Endothelial cell of umbilical vein (primary cell): ENCODE measurements around the gene DNAJC12.

Experiments used
- EZH2 ChIP-seq: IDR thresholded peaks from 2 replicates; pipeline ENCODE4 v1.6.1; 2012; ENCODE audit warnings: borderline replicate concordance, low read depth, mild to moderate bottlenecking, moderate library complexity, low read length, inconsistent platforms; ENCODE audit not compliant: severe bottlenecking
- MYC ChIP-seq: IDR thresholded peaks from one replicate; pipeline ENCODE4 v1.6.1; 2011; ENCODE audit warnings: mild to moderate bottlenecking, low read depth, low read length
- POLR2A ChIP-seq: IDR thresholded peaks from 2 replicates; pipeline ENCODE4 v1.6.1; 2012; ENCODE audit warnings: low read depth, mild to moderate bottlenecking, control low read depth, low read length
- POLR2AphosphoS5 ChIP-seq: IDR thresholded peaks from 2 replicates; pipeline ENCODE4 v1.6.1; 2012; ENCODE audit warnings: low read depth, mild to moderate bottlenecking, control low read depth, low read length, moderate library complexity; ENCODE audit not compliant: insufficient read depth
- TF ChIP-seq, protein P1 (sequence below), 2 donors: IDR thresholded peaks; 1 replicate in 1 of 2; 2 replicates in 1 of 2; pipeline ENCODE4 v1.5.1; 2011; ENCODE audit warnings: low read length in 2 of 2, mild to moderate bottlenecking in 2 of 2, moderate library complexity in 2 of 2, control low read depth in 1 of 2, inconsistent platforms in 1 of 2, low read depth in 1 of 2; ENCODE audit not compliant: insufficient read depth in 1 of 2; ENCODE audit errors: extremely low read depth in 1 of 2
- TF ChIP-seq, protein P2 (sequence below): IDR thresholded peaks from 2 replicates; pipeline ENCODE4 v1.6.1; 2011; ENCODE audit not compliant: insufficient read depth, insufficient read length

DNA sequence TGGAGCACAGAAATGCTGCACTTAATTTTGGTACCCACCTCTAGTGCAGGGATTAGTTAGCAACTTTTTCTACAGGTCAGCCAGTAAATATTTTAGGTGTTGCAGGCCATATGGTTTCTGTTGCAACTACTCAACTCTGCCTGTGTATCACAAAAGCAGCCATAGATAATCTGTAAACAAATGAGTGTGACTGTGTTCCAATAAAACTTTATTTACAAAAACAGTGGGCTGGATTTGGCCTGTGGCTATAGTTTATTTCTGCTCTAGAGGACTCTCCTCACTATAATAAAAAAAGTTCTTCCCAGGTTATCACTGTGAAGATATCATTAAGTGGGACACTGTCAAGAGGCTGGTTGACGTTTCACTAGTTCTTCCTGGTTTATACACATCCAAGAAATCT, 65.8 kb downstream of the DNAJC12 start:
- no peak for TF ChIP-seq POLR2A
- TF ChIP-seq, protein P1, sequence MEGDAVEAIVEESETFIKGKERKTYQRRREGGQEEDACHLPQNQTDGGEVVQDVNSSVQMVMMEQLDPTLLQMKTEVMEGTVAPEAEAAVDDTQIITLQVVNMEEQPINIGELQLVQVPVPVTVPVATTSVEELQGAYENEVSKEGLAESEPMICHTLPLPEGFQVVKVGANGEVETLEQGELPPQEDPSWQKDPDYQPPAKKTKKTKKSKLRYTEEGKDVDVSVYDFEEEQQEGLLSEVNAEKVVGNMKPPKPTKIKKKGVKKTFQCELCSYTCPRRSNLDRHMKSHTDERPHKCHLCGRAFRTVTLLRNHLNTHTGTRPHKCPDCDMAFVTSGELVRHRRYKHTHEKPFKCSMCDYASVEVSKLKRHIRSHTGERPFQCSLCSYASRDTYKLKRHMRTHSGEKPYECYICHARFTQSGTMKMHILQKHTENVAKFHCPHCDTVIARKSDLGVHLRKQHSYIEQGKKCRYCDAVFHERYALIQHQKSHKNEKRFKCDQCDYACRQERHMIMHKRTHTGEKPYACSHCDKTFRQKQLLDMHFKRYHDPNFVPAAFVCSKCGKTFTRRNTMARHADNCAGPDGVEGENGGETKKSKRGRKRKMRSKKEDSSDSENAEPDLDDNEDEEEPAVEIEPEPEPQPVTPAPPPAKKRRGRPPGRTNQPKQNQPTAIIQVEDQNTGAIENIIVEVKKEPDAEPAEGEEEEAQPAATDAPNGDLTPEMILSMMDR (IDR thresholded peaks at IDR 0.05; ENCODE audit: extremely low read depth in 1 of 2, insufficient read depth in 1 of 2, low read depth in 1 of 2, low read length in 2 of 2), result no peak
- no peak for TF ChIP-seq POLR2AphosphoS5
- TF ChIP-seq, protein P2, sequence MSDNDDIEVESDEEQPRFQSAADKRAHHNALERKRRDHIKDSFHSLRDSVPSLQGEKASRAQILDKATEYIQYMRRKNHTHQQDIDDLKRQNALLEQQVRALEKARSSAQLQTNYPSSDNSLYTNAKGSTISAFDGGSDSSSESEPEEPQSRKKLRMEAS, result no peak
- TF ChIP-seq EZH2, result no peak
- no peak for TF ChIP-seq MYC
